IPS-18a (cell line): ENCODE data around the gene LRP1B.

ENCODE experiments used
- H3K27ac ChIP-seq: one replicate; pipeline ENCODE4 v1.5.1; 2013; ENCODE audit warnings: low read length
- H3K27me3 ChIP-seq: one replicate; pipeline ENCODE4 v1.6.1; 2013; ENCODE audit warnings: mild to moderate bottlenecking, low read length; ENCODE audit not compliant: control insufficient read depth, insufficient read depth
- H3K36me3 ChIP-seq: one replicate; pipeline ENCODE4 v1.6.1; 2013; ENCODE audit warnings: low read depth, low read length; ENCODE audit not compliant: control insufficient read depth
- H3K4me1 ChIP-seq: one replicate; pipeline ENCODE4 v1.6.1; 2013; ENCODE audit warnings: low read depth, low read length; ENCODE audit not compliant: control insufficient read depth
- H3K4me3 ChIP-seq: one replicate; pipeline ENCODE4 v1.5.1; 2013; ENCODE audit warnings: low read length
- H3K9ac ChIP-seq: one replicate; pipeline ENCODE4 v1.6.1; 2013; ENCODE audit warnings: mild to moderate bottlenecking, low read length, moderate library complexity
- H3K9me3 ChIP-seq: one replicate; pipeline ENCODE4 v1.6.1; 2013; ENCODE audit warnings: low read depth, low read length; ENCODE audit not compliant: control insufficient read depth

Gene LRP1B

DNA sequence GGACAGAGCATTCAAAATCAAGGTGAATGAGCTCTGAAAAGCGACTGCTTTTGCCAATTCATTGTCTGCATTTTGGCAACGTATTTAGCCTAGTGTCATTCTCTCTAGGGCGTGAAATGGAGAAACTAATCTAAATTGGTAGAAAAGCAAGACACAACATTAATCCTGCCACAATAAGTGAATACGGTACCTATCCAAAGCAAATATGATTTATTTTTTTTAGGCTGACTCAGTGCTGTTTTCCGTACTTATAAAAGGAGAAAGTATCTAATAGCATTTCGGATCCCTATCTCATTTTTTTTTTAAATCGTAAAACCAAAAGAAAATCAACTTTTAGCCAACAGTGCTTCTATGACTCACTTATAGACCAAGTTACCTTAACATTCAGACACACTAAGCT is 672.5 kb downstream of the LRP1B start:
- Histone ChIP-seq H3K36me3 (no peaks in the 10 kb centered on the region), H3K4me3 (no peak overlapping the region), H3K4me1 (peaks cover 9% of the 10 kb centered on the region), H3K9ac (no peak overlapping the region), H3K27ac (no peak overlapping the region), H3K27me3 (no peaks in the 10 kb centered on the region), H3K9me3 (no peaks in the 10 kb centered on the region)

GRCh38 chr2:141455877-141456276 is 674.9 kb downstream of the LRP1B start:
- Histone ChIP-seq H3K4me1 (peaks cover 9% of the 10 kb centered on the region), H3K9ac (no peak overlapping the region), H3K9me3 (no peaks in the 10 kb centered on the region), H3K27ac (no peak overlapping the region), H3K36me3 (no peaks in the 10 kb centered on the region), H3K27me3 (no peaks in the 10 kb centered on the region), H3K4me3 (no peak overlapping the region)

DNA sequence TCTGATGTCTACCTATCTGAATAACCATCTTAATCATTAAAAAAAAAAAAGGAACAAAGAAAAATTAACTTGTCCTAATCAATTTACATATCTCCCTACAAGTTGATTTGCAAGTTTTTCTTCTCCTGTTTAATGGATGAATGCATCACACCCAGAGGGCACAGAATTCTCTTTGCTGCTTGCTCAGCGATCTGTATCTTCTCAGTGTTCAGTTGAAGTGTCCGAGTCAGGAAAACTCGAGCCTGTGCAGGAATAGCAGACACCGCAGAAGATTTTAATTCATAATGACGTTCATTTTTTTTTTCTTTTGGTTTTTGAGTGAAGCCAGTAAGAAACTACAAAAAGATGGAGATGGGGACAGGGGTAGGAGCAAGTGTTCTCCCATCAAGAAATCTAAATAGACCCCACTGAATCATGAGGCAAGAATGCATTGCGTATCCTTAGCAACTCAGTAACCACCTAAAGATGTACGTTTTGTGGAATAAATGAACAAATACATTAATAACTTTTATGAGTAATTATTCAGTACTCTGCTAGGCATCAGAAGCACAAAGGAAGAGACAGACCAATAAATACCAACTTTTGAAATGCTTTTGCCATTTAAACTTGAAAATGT is 675.5 kb downstream of the LRP1B start:
- no peaks in the 10 kb centered on the region for H3K27me3 ChIP-seq
- peaks cover 9% of the 10 kb centered on the region for H3K4me1 ChIP-seq
- no peak overlapping the region for H3K27ac ChIP-seq
- H3K9me3 ChIP-seq: no peaks in the 10 kb centered on the region
- H3K36me3 ChIP-seq: no peaks in the 10 kb centered on the region
- H3K4me3 ChIP-seq: no peak overlapping the region
- H3K9ac ChIP-seq: no peak overlapping the region

DNA sequence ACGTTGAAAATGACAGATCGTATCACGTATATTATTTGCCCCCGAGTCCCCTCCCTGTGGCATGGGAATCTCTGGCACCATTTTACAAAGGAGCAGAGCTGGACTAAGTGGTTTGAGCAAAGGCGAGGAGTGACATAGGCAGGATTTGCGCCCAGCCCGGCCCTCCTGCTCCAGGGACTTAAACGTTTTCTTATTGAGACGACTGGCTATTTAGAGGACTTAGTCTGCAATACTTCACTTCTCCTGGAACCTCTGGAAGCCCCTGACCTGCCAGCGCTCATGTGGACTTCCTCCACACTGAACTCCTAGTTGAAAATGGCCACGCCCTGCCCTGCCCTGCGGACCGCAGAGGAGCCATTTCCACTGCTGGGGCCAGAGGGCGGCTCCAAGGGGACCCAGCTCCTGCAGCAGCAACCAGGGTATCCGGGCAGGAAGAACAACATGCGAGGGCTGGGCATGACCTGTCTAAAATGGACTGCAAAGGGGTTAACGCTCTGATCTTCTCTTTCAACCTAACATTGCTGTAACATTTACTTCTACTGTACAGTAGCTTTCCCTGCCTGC is 690.7 kb downstream of the LRP1B start:
- Histone ChIP-seq H3K27me3 (no peaks in the 10 kb centered on the region), H3K9me3 (no peaks in the 10 kb centered on the region), H3K9ac (no peak overlapping the region), H3K27ac (no peak overlapping the region), H3K4me3 (no peak overlapping the region), H3K36me3 (no peaks in the 10 kb centered on the region), H3K4me1 (no peaks in the 10 kb centered on the region)

DNA sequence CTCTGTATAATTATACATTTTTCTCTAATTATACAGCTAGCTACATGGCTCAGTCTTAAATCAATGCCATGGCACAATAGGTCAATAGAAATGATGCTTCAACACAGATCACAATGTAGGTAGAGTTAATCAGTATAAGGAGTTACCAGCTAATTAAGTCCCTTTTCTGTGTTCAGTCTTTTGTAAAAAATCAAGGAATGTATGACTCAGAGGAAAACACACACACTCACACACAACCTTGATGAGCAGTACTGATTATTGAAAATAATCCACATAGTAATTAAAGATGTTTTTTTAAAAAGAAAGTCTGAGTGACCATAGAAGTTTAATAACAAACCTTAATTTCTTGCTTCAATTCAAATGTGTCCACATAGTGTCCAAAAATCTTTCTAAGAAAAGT is 691.3 kb downstream of the LRP1B start:
- Histone ChIP-seq H3K27ac (no peak overlapping the region), H3K9me3 (no peaks in the 10 kb centered on the region), H3K4me3 (no peak overlapping the region), H3K4me1 (no peaks in the 10 kb centered on the region), H3K36me3 (no peaks in the 10 kb centered on the region), H3K9ac (no peak overlapping the region), H3K27me3 (no peaks in the 10 kb centered on the region)

GRCh38 chr2:141438536-141438935 is 692.3 kb downstream of the LRP1B start:
- Histone ChIP-seq H3K27ac (no peak overlapping the region), H3K9me3 (no peaks in the 10 kb centered on the region), H3K4me1 (no peaks in the 10 kb centered on the region), H3K27me3 (no peaks in the 10 kb centered on the region), H3K9ac (no peak overlapping the region), H3K36me3 (no peaks in the 10 kb centered on the region), H3K4me3 (no peak overlapping the region)

- Histone ChIP-seq H3K36me3 (no peaks in the 10 kb centered on the region), H3K9me3 (no peaks in the 10 kb centered on the region), H3K27ac (no peak overlapping the region), H3K27me3 (no peaks in the 10 kb centered on the region), H3K9ac (no peak overlapping the region), H3K4me1 (no peaks in the 10 kb centered on the region), H3K4me3 (no peak overlapping the region)
Observed at GRCh38 chr2:141437521-141437920, 693.3 kb downstream of the LRP1B start.

- no peak overlapping the region for H3K4me3 ChIP-seq
- no peaks in the 10 kb centered on the region for H3K9me3 ChIP-seq
- no peak overlapping the region for H3K27ac ChIP-seq
- no peaks in the 10 kb centered on the region for H3K27me3 ChIP-seq
- H3K36me3 ChIP-seq: no peaks in the 10 kb centered on the region
- H3K4me1 ChIP-seq: no peaks in the 10 kb centered on the region
- H3K9ac ChIP-seq: no peak overlapping the region
Observed at GRCh38 chr2:141423124-141423523, 707.7 kb downstream of the LRP1B start.

GRCh38 chr2:141417246-141417797 is 713.5 kb downstream of the LRP1B start:
- Histone ChIP-seq H3K36me3 (no peaks in the 10 kb centered on the region), H3K4me3 (no peak overlapping the region), H3K27me3 (no peaks in the 10 kb centered on the region), H3K9ac (no peak overlapping the region), H3K9me3 (no peaks in the 10 kb centered on the region), H3K27ac (no peak overlapping the region), H3K4me1 (no peaks in the 10 kb centered on the region)

- Histone ChIP-seq H3K27me3 (no peaks in the 10 kb centered on the region), H3K4me1 (no peaks in the 10 kb centered on the region), H3K9ac (no peak overlapping the region), H3K27ac (no peak overlapping the region), H3K36me3 (no peaks in the 10 kb centered on the region), H3K9me3 (no peaks in the 10 kb centered on the region), H3K4me3 (no peak overlapping the region)
Observed at GRCh38 chr2:141411419-141411818, 719.4 kb downstream of the LRP1B start.

DNA sequence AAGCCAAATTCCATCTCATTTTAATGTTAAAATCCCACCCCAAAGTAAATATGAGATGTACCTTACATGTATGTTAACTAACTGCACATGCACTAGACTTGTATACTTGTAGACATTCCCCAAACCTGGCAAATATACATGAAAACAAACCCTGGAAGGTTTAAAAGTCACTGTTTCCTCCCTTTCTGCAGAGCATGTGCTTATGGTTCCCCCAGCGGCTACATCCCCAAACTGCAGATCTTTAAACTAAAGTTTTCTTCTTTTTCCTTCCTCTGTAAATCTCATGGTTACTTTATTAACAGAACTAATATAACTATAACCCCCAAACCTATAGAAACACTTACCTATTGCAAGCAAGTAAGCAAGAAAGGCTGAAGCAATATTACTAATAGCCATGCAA is 731.5 kb downstream of the LRP1B start:
- Histone ChIP-seq H3K27ac (no peak overlapping the region), H3K4me3 (no peak overlapping the region), H3K9ac (no peak overlapping the region), H3K9me3 (no peaks in the 10 kb centered on the region), H3K36me3 (no peaks in the 10 kb centered on the region), H3K4me1 (no peaks in the 10 kb centered on the region), H3K27me3 (no peaks in the 10 kb centered on the region)

DNA sequence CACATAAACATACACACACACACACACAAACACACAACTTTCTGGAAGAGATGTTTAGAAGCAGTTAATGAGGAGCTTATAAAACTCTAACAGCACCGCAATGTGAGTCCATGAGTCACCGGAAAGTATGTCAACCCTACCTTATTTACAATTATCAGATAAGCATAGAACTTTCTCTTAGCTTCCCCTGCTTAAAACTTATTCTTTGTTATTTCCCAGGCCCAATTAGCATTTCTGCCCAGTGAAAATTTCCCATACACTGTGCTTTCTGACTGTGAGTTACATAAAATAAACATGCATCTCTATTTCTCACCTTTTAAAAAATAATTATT is 737.6 kb downstream of the LRP1B start:
- Histone ChIP-seq H3K4me1 (no peaks in the 10 kb centered on the region), H3K27me3 (no peaks in the 10 kb centered on the region), H3K27ac (no peak overlapping the region), H3K9ac (no peak overlapping the region), H3K36me3 (no peaks in the 10 kb centered on the region), H3K4me3 (no peak overlapping the region), H3K9me3 (no peaks in the 10 kb centered on the region)
